NCI-H146 treated with DMSO at 0.1 percent for 48 hours (cell line): Measurements from ENCODE around the gene GPR17.

Experiments used
- DNase-seq: peaks from one replicate; lab custom pipeline; 2025; ENCODE audit not compliant: unreplicated experiment; lab: John Stamatoyannopoulos, UW

The GPR17 gene

DNA sequence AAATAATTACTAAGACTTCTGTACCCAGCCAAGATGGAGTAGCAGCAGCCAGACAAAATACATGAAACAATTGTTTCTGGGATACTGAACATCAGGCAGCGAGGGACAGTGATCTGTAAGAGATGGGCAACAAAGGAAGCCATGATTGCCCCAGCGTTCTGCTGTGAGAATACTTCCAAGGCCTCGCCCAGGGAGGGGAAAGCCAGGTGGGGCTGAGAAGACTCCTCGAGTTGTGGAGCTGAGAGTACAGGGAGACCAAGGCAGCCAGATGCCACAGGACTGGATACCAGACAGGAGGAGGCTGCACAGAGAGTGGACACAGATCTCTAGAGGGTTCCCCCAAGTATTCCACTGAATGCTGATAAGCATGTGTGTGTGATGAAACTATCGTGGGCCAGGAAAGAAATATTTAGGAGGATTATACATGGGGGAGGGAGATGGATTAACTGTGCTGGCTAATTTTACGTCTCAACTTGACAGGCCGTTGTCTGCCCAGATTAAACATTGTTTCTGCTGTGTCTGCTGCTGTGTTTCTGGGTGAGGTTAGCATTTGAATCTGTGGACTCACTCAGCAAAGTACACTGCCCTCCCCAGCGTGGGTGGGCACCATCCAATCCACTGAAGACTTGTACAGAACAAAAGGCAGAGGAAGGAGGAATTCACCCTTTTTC is 39.6 kb downstream of the GPR17 start:
- no peak for DNase-seq

DNA sequence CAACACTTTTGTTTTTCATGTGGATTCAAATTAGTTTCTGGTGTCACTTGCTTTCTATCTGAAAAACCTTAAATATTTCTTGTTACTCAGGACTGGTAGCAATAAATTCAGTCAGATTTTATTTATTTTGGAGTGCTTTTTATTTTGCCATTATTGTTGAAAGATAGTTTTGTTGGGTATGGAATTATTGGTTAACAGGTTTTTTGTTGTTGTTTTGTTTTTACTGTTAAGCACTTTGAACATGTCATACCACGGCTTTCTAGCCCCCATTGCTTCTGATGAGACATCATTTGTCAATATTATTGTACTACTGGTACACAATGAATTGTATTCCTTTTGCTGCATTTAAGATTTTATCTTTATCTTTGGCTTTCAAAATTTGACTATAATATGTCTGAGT is 42.5 kb downstream of the GPR17 start:
- DNase-seq, result no peak

DNA sequence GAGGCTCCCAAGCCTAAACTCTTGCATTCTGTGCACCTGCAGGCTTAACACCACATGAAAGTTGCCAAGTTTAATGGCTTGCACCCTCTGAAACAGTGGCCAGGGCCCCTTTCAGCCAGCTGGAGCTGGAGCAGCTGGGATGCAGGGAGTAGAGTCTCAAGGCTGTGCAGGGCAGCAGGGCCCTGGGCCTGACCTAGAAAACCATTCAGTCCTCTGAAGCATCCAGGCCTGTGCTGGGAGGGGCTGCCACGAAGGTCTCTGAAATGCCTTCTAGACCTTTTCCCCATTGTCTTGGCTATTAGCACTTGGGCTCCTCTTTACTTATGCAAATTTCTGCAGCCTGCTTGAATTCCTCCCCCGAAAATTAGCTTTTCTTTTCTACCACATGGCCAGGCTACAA is 44.7 kb downstream of the GPR17 start:
- no peak for DNase-seq

DNA sequence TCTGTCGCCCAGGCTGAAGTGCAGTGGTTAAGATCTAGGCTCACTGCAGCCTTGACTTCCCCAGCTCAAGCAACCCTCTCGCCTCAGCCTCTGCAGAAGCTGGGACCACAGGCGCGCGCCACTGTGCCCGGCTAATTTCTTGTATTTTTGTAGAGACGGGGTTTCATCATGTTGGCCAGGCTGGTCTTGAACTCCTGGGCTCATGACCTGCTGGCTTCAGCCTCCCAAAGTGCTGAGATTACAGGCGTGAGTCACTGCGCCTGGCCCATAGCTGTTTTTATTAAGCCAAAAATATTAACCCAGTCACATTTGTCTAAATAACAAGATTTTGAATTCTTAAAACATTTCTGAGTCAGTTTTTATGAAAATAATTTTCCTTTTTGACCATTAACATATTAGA is 49.0 kb downstream of the GPR17 start:
- DNase-seq, result no peak

DNA sequence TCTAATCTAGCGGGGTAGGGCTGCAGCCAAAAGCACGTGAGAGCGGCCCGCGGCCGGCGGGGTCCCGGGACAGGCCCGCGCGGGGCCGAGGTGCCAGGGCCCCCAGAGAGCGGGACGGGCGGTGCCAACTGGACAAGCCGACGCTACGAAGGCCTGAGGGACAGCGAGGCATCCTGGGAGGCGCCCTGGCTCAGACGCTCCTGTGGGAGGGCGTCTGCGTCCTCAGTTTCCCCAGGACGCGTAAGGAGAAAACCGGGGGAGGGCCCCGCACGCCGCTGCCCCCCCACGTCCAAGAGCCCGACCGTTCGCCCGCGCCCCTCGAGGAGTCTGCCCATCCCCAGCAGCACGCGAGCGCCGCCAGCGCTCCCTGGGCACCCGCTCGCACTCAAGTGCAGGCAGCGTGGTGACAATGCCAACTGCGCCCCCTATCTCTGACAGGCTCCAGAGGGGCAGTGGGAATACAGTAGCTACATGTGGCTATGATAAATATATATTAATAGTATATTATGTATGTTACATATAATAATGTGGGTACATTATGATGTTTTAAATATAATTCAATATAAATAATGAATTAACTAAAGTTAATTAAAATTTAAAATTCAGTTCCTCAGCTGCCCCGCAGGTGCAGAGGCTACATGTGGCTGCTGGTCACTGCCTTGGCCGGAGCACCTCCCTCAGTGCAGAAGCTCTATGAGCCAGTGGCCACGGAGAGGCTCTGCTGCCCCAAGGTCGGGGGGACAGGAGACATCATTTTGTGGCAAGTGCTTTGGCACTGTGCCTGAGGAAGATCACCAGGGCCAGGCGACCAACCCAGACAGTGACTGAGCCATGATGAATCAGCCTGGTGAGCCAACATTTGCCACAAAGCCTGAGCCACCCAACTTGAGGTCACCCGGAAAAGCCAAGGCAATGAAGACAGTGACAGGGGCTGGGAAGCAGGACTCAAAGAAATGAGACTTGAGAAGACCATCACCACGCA is 49.8 kb downstream of the GPR17 start:
- no peak for DNase-seq

DNA sequence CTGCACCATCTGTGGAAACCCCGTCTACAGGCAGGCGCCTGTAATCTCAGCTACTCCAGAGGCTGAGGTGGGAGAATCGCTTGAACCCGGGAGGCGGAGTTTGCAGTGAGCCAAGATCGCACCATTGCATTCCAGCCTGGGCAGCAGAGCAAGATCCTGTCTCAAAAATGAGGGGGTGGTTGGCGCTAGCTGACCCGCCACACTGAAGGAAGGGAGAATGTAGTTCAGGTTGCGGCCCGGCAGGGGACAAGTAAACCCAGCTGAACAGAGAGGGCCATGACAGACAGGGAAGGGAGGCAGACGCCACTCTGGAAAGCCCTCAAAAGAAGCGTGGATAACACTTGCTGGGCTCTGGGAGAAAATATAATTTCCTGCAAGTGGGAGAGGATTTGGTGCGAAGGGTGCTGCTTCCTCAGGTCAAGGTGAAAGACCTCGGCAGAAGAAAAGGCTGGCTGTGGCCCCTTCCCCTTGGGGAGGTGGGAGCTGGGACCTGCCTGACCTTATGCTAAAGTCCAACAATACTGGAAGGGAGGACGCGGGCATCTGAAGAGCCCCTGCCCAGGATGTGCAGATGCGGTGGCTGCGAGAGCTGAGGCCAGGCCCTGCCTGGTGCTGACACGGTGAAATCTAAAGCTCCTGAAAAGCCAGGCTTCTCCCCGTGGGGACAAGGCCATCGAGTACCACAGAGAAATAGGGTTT is 51.7 kb downstream of the GPR17 start:
- no peak for DNase-seq

DNA sequence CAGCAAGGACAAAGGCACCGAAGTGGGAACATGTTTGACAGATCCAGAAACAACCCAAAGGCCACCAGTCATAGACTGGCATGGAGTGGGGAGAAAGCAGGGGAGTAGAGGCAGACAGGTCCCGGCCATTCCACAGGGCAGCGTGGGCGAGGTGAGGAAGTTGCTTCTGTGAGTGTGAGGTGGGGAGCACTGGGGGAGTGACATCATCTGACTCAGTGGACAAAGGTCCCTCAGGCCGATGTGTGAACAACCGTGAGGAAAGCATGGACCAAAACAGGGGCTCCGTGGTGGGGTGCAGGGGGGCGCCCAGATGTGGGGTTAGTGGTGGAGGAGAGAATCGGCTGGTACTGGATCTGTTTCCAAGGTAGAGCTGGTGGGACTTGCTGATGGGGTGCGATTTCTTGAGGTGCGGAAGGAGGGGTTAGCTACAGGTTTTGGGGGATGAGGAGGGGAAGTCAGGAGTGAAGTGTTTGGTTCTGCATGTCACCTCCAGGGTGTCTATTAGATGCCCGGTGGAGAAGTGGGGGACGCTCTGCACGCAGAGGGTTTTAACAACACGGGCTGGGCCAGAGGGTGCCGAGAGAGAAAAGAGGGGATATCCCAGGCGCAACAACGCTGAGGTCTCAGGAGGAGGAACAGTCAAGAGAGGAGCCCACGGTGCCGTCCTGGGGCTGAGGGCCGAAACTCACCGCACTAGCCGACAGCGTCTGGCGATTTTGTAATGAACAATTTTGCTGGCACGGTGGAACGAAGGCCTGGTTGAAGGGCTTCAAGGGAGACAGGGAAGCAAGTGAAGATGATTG is 52.8 kb downstream of the GPR17 start:
- no peak for DNase-seq

DNA sequence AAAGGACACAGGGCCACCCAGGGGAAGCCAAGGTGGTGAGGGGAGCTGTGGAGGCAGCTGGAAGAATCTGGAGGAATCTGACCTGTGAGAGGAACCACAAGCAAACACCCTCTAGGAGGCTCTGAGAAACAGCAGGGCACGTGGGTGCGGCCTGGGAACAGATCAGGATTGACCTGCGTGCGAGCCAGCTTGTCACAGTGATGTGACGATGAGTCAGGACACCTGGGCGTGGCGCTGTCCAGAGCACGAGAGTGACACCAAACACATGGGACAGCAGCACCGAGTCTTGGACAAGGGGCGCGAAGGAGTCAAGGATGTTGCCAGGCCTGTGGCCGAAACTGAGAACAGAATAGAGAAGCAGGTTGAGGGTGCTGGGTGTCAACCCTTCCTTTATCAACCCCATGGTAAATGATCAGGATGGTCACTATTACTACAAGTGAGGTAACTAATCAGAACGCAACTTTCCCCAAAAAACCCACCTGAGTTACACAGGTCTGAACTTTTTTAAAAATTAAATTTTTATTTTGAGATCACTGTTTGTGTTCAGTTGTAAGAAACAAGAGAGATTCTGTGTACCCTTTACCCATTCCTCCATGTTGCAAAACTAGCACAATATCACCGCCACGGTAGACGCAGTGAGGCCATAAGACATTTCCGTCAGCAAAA is 54.7 kb downstream of the GPR17 start:
- DNase-seq, result peak; percentile 49

DNA sequence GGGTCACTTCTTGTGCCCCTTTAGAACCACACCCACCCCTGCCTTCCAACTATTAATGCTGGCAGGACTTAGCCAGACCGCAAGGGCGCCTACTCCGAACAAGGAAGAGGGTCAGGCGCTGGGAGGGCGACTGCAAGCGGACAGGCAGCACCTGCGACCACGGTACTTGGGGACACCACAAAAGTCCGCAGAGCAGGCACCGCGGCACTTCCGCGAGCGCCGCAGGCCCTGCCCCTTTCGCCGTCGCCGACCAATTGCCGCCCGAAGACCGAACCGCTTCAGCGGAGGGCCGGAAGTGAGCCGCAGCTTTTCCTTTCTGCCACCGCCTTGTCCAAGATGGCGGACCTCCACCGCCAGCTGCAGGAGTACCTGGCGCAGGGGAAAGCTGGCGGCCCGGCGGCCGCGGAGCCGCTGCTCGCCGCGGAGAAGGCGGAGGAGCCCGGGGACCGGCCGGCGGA is 55.3 kb downstream of the GPR17 start, which contains the start of gene SFT2D3:
Gene SFT2D3 (plus strand): TSS at position 305 of the 458 bp plus-strand sequence. CDS start 32 bp downstream, at position 337.
- peak; percentile 94 for DNase-seq

DNA sequence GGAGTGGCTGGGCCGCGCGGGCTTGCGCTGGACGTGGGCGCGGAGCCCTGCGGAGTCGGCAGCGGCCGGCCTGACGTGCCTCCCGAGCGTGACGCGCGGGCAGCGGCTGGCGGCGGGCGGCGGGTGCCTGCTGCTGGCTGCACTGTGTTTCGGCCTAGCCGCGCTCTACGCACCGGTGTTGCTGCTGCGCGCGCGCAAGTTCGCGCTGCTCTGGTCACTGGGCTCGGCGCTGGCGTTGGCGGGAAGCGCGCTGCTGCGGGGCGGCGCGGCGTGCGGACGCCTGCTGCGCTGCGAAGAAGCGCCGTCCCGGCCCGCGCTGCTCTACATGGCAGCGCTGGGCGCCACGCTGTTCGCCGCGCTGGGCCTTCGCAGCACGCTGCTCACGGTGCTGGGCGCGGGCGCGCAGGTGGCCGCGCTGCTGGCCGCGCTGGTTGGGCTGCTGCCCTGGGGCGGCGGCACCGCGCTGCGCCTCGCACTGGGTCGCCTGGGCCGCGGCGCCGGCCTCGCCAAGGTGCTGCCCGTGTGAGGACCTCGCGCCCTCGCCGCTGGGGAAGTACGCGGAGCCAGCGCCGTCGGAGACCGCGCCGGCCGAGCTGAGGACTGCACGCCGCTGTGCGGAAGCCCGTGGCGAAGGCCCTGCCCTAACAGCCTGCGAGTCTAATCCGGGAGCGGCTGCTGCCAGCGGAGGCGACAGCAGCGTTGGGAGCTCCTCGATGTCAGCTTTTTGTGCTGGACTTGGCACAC is 55.9 kb downstream of the GPR17 start:
- peak; percentile 68 for DNase-seq
